Lung (tissue), 16 donors: ENCODE results near the gene CCDC89. TPM values are rescaled to one million over a fixed set of nuclear protein-coding genes. Genes with fewer than 3 reads are reported as not detected.

Experiments used
- ATAC-seq: fragments of 200-7000 bp; cut with Tn5 transposase; one replicate; pipeline ENCODE4 v1.9.1; 2020; ENCODE audit warnings: moderate number of reproducible peaks; ENCODE audit not compliant: insufficient read depth, low FRiP score
- DNase-seq, 3 donors: peaks; one replicate each; pipeline ENCODE4 v3.0.0-alpha.2; 2013 to 2017
- H3K27ac ChIP-seq, 2 donors: one replicate each; pipeline ENCODE4 v1.5.1; 2013; ENCODE audit warnings: mild to moderate bottlenecking in 2 of 2, moderate library complexity in 2 of 2, control low read depth in 1 of 2, inconsistent platforms in 1 of 2, low read depth in 1 of 2, low read length in 1 of 2
- H3K27me3 ChIP-seq, 3 donors: one replicate each; pipeline ENCODE4 v1.5.1; 2013; ENCODE audit warnings: low read length in 2 of 3; ENCODE audit not compliant: control insufficient read depth in 3 of 3, insufficient read depth in 3 of 3
- H3K36me3 ChIP-seq, 4 donors: one replicate each; pipeline ENCODE4 v1.5.1; 2013; ENCODE audit warnings: low read length in 4 of 4, mild to moderate bottlenecking in 1 of 4, moderate library complexity in 1 of 4; ENCODE audit not compliant: control insufficient read depth in 4 of 4, insufficient read depth in 4 of 4
- H3K4me1 ChIP-seq, 5 donors: one replicate each; pipeline ENCODE4 v1.5.1; 2013; ENCODE audit warnings: low read length in 5 of 5, mild to moderate bottlenecking in 2 of 5, moderate library complexity in 1 of 5; ENCODE audit not compliant: control insufficient read depth in 5 of 5, insufficient read depth in 5 of 5
- H3K4me3 ChIP-seq: one replicate; pipeline ENCODE4 v1.5.1; 2013; ENCODE audit warnings: mild to moderate bottlenecking, control low read depth, moderate library complexity
- H3K9ac ChIP-seq, 2 donors: one replicate each; pipeline ENCODE4 v1.5.1; 2013; ENCODE audit warnings: low read length in 2 of 2, control low read depth in 1 of 2; ENCODE audit not compliant: insufficient read depth in 1 of 2
- H3K9me3 ChIP-seq, 4 donors: one replicate each; pipeline ENCODE4 v1.5.1; 2013; ENCODE audit warnings: low read length in 3 of 4, mild to moderate bottlenecking in 1 of 4, moderate library complexity in 1 of 4; ENCODE audit not compliant: control insufficient read depth in 4 of 4, insufficient read depth in 3 of 4
- WGBS, 2 donors: extraction: QIAGEN DNeasy Blood & Tissue Kit; methylation state at CpG; one replicate each; pipeline ENCODE4 v1.1.7; 2013; 5-methylcytosine and 5-hydroxymethylcytosine counted together
- long read RNA-seq, 5 donors: transcript quantifications; one replicate each; lab custom pipeline, GENCODE V29; 2026
- polyA plus RNA-seq, 2 donors: library from polyadenylated mRNA; stranded (reverse); fragments of 200-250 nt; gene quantifications; one replicate each; pipeline ENCODE4 v1.2.1, GENCODE V29; 2013
- total RNA-seq, 2 donors: library from RNA; depleted of rRNA in 1 of 2; stranded (reverse); fragments of >200 nt in 1 of 2; gene quantifications; one replicate each; pipeline ENCODE4 v1.2.1, GENCODE V29; 2014 to 2021
- TF ChIP-seq, protein P1 (sequence below): IDR thresholded peaks from 2 replicates; pipeline ENCODE4 v1.5.1; 2012; ENCODE audit warnings: mild to moderate bottlenecking; ENCODE audit errors: control extremely low read depth, extremely low read depth
- donor health status: control.
- donor health status: control.
- donor health status: Bipolar disorder and iron deficiency.
- donor health status: healthy.
- donor health status: DM: yes; HTN: yes; CAD: no.

Gene CCDC89
- total RNA-seq (1 to 10 TPM; 3.1 to 6.5 TPM), polyA plus RNA-seq (1 to 10 TPM in 1 of 2 donors, under 1 TPM in 1; 0.65 to 3.1 TPM)
- long read RNA-seq, donor 1, partial matches to known transcripts: 0 of 3 reads
- long read RNA-seq, donor 1, other reads (novel, unspliced or antisense): 0 of 3 reads
- long read RNA-seq, donor 2, transcript CCDC89-201 (1 exons, 1,412 nt): major isoform, 5 of 5 reads
- long read RNA-seq, donor 2, partial matches to known transcripts: 0 of 5 reads
- long read RNA-seq, donor 2, other reads (novel, unspliced or antisense): 0 of 5 reads
- long read RNA-seq, donor 3, partial matches to known transcripts: 0 of 4 reads
- long read RNA-seq, donor 3, other reads (novel, unspliced or antisense): 0 of 4 reads
- long read RNA-seq, donor 4, partial matches to known transcripts: 0 of 1 reads
- long read RNA-seq, donor 4, other reads (novel, unspliced or antisense): 0 of 1 reads
- long read RNA-seq, donor 5, partial matches to known transcripts: 0 of 4 reads
- long read RNA-seq, donor 5, other reads (novel, unspliced or antisense): 0 of 4 reads

DNA sequence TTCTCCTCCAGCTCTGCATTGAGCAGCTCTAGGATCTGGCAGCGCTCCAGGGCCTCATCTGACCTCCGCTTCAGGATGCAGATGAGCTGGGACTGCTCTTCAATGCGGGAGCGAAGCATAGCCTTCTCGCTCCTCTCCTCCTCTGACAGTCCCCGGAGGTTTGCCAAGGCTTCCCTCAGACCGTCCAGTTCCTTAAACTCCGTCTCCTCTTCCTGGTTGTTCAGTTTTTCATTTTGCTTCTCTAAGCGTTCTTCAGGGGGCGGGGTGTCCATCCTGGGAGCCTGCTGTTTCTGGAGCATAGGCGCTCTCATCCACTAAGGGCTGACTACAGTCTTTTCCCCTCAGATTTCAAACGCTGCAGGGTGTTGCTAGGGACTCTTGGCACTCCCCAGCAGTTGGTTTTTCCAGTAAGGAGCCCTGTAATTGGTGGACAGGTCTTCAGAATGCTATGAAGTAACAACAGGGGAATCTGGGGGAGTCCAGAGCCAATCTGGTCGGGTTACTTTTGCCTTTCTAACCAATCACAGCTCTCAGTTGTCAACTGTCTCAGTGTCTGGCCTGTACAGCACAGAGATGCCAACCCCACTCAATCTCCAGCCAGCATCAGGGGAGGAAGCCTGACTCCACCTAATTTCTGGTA is at the start of gene CCDC89:
CCDC89 (minus strand) TSS at position 376 of the 640 bp plus-strand sequence; CDS start at position 311, 65 bp downstream.
- Histone ChIP-seq H3K9me3 (no peaks in the 10 kb centered on the region), H3K27me3 (no peaks in the 10 kb centered on the region), H3K4me1 (peaks cover 0 to 47% (median 0%) of the 10 kb centered on the region in 5 donors), H3K9ac (peak within 1 kb of the TSS in 1 of 2 donors; percentile 73), H3K36me3 (peaks cover 0 to under 1% (median 0%) of the 10 kb centered on the region in 4 donors), H3K4me3 (no peak within 1 kb of the TSS), H3K27ac (peak within 1 kb of the TSS; percentile 57 to 72)
- TF ChIP-seq, protein P1, sequence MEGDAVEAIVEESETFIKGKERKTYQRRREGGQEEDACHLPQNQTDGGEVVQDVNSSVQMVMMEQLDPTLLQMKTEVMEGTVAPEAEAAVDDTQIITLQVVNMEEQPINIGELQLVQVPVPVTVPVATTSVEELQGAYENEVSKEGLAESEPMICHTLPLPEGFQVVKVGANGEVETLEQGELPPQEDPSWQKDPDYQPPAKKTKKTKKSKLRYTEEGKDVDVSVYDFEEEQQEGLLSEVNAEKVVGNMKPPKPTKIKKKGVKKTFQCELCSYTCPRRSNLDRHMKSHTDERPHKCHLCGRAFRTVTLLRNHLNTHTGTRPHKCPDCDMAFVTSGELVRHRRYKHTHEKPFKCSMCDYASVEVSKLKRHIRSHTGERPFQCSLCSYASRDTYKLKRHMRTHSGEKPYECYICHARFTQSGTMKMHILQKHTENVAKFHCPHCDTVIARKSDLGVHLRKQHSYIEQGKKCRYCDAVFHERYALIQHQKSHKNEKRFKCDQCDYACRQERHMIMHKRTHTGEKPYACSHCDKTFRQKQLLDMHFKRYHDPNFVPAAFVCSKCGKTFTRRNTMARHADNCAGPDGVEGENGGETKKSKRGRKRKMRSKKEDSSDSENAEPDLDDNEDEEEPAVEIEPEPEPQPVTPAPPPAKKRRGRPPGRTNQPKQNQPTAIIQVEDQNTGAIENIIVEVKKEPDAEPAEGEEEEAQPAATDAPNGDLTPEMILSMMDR: no peak
- peak; percentile 94 to 99 (median 98) for DNase-seq
- peak; percentile 86 for ATAC-seq
- WGBS, 2 donors: 63 to 80% methylated on average over 13 of the region's 13 CpGs

DNA sequence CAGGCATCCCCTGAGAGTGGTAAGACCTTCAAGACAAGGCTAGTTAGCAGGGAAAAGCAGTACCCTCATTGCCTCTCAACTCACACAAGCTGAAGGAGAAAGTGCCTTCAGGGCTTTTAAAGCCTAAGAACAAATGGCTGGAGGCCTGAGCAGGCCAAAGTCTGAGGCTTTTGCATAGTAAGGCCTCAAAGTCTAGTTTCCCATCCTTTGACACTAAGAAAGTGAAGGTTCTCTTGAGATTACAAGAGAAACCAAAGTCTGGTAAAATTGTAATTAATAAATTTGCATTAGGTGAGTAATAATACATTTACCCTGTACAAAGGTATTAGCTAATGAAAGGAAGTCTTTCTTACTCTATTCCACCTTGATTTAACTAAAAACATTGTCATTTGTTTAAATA is 47.0 kb upstream of the CCDC89 start:
- no peaks in the 10 kb centered on the region for H3K9me3 ChIP-seq
- no peaks in the 10 kb centered on the region for H3K27me3 ChIP-seq
- H3K27ac ChIP-seq: no peak overlapping the region
- TF ChIP-seq, protein P1: no peak
- DNase-seq (no peak), ATAC-seq (no peak)
- no peak overlapping the region for H3K9ac ChIP-seq
- peaks cover 0 to 24% (median 7%) of the 10 kb centered on the region in 5 donors for H3K4me1 ChIP-seq
- no peaks in the 10 kb centered on the region for H3K36me3 ChIP-seq
- no peak overlapping the region for H3K4me3 ChIP-seq

DNA sequence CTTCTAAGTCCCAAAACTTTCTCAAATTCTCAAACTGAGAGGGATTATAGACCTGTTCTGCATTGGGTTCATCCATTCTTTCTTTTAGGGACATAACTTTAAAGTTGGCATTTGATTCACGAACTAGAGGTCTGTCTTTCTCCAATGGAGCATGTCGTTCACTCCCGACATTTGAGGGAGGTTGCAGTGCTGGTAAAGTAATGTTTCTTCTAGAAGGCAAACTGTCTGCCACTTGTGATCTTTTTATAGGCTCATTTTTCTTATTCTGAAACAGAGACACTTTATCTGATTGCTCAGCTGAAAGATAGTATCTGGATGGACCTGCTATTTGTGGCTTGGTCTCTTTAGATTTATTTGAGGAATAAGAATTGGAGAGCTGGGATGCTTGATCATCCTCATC is 40.4 kb upstream of the CCDC89 start:
- no peaks in the 10 kb centered on the region for H3K9me3 ChIP-seq
- DNase-seq (no peak), ATAC-seq (no peak)
- TF ChIP-seq, protein P1: no peak
- no peaks in the 10 kb centered on the region for H3K36me3 ChIP-seq
- no peak overlapping the region for H3K4me3 ChIP-seq
- no peak overlapping the region for H3K27ac ChIP-seq
- peaks cover 0 to 3% (median 0%) of the 10 kb centered on the region in 5 donors for H3K4me1 ChIP-seq
- WGBS, 2 donors: 93 to 97% methylated on average over 3 of the region's 3 CpGs
- H3K27me3 ChIP-seq: no peaks in the 10 kb centered on the region
- no peak overlapping the region for H3K9ac ChIP-seq
